ENCODE data around the gene CHST8.

CHST8 gene

GRCh38 chr19:33724021-33724720 lies 102.4 kb downstream of the CHST8 start:
- no peak overlapping the region for H3K4me3 ChIP-seq (ENCODE audit: low read depth, low read length)
- TF ChIP-seq CTCF (IDR thresholded peaks at IDR 0.05; ENCODE audit: borderline replicate concordance, insufficient read depth, low read depth, low read length) = no peak

- no peak for TF ChIP-seq CTCF (IDR thresholded peaks at IDR 0.05; ENCODE audit: borderline replicate concordance, insufficient read depth, low read depth, low read length)
These were observed 102.9 kb downstream of the CHST8 start for GRCh38 chr19:33724721-33725060.

GRCh38 chr19:33725567-33725966 lies 103.8 kb downstream of the CHST8 start:
- TF ChIP-seq CTCF (IDR thresholded peaks at IDR 0.05; ENCODE audit: borderline replicate concordance, insufficient read depth, low read depth, low read length) = no peak

More at GRCh38 chr19:33724721-33725060, 102.9 kb downstream of the CHST8 start:
- H3K4me3 ChIP-seq (ENCODE audit: low read depth, low read length) = no peak overlapping the region

GRCh38 chr19:33726756-33727155 lies 105.0 kb downstream of the CHST8 start:
- no peak for TF ChIP-seq CTCF (IDR thresholded peaks at IDR 0.05; ENCODE audit: borderline replicate concordance, insufficient read depth, low read depth, low read length)
- H3K4me3 ChIP-seq (ENCODE audit: low read depth, low read length) = no peak overlapping the region

More at GRCh38 chr19:33725567-33725966, 103.8 kb downstream of the CHST8 start:
- H3K4me3 ChIP-seq (ENCODE audit: low read depth, low read length) = no peak overlapping the region

GRCh38 chr19:33727331-33727998 lies 105.7 kb downstream of the CHST8 start:
- no peak for TF ChIP-seq CTCF (IDR thresholded peaks at IDR 0.05; ENCODE audit: borderline replicate concordance, insufficient read depth, low read depth, low read length)

GRCh38 chr19:33728141-33728540 lies 106.4 kb downstream of the CHST8 start:
- no peak for TF ChIP-seq CTCF (IDR thresholded peaks at IDR 0.05; ENCODE audit: borderline replicate concordance, insufficient read depth, low read depth, low read length)
- no peak overlapping the region for H3K4me3 ChIP-seq (ENCODE audit: low read depth, low read length)

More at GRCh38 chr19:33727331-33727998, 105.7 kb downstream of the CHST8 start:
- H3K4me3 ChIP-seq (ENCODE audit: low read depth, low read length) = no peak overlapping the region

Data from GM12875 (cell line).